HG03457 (cell line): ENCODE results near the gene C1QTNF8.

Experiments
- ATAC-seq: cut with Tn5 transposase; IDR thresholded peaks from one replicate; pipeline ENCODE4 v1.9.1; 2021; ENCODE audit warnings: moderate number of reproducible peaks; ENCODE audit not compliant: unreplicated experiment

Gene C1QTNF8

GRCh38 chr16:1127971-1128715, 32.1 kb upstream of the C1QTNF8 start:
- ATAC-seq: no peak

GRCh38 chr16:1127101-1127500, 31.1 kb upstream of the C1QTNF8 start:
- no peak for ATAC-seq

- no peak for ATAC-seq
Observed at GRCh38 chr16:1126586-1126985, 30.5 kb upstream of the C1QTNF8 start.

DNA sequence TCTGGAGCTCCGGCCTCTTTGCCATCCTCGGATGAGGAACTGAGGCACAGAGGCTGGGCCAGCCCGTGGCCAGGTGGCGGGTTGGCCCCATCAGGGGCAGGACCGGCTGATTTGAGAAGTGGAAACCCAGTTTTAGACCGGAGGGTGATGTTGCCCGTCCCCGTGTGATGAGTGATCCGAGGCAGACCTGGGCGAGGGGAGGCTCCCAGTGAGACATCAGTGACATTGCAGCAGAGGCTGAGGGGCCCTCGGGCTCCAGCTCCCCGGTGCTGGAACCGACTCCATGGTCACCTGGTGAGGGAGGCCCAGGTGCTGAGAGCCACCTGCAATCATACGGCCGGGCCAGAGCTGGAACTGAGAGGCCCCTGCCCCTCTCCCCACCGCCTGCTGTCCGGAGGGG, 30.0 kb upstream of the C1QTNF8 start:
- ATAC-seq: no peak

GRCh38 chr16:1125471-1125870, 29.4 kb upstream of the C1QTNF8 start:
- no peak for ATAC-seq

DNA sequence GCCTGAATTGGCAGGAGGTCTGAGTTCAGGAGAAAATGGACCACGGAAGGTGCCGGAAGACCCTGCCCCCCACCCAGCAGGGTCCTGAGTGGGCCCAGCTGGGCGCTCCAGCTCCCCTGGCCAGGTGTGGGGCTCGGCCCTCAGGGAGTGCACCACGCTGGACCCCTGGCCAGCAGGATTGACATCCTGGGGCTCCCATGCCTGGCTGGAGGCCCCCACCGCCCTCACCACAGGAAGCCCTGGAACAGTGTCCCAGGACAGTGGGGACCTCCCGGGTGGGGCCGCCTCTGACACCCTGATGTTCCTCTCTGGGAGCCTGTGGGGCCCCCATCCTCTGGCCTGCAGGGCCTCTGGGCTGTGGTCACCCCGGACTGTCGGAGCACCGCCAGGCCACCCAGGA, 28.8 kb upstream of the C1QTNF8 start:
- ATAC-seq: no peak

- no peak for ATAC-seq
Observed at GRCh38 chr16:1124291-1124690, 28.2 kb upstream of the C1QTNF8 start.

DNA sequence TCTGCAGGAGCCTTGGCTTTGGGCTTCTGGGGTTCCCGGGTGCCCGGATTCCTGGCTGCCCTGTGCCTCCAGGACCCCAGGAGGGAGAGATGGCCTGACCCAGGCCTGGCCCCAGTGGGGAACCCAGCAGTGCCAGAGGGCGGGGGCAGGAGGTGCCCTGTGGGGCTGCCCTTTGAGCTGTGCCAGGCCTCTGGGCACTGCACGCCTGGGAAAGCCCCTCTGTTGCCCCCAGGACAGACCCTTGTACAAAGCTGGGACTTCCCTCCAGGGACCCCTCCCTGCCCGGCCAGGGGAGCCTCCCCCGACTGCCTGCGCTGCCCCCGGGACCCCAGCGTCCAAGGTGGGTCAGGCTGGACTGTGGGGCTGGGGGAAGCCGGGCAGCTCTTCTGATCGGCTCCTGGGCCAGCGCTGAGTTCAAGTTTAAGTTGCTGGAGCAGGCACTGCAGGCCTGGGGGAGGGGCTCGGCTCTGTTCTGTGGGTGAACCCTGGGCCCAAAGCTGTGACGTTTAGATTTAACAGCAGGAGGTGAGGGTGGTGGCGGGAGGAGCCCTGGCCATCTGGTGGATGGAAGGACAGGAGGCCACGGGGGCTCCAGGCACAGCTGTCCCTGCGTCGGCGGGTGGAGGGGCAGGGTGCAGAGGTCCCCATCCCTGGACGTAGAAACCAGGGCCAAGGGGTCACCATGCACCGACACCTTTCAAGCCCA, 27.6 kb upstream of the C1QTNF8 start:
- no peak for ATAC-seq

- ATAC-seq: no peak
Observed at GRCh38 chr16:1122398-1122765, 26.3 kb upstream of the C1QTNF8 start.

DNA sequence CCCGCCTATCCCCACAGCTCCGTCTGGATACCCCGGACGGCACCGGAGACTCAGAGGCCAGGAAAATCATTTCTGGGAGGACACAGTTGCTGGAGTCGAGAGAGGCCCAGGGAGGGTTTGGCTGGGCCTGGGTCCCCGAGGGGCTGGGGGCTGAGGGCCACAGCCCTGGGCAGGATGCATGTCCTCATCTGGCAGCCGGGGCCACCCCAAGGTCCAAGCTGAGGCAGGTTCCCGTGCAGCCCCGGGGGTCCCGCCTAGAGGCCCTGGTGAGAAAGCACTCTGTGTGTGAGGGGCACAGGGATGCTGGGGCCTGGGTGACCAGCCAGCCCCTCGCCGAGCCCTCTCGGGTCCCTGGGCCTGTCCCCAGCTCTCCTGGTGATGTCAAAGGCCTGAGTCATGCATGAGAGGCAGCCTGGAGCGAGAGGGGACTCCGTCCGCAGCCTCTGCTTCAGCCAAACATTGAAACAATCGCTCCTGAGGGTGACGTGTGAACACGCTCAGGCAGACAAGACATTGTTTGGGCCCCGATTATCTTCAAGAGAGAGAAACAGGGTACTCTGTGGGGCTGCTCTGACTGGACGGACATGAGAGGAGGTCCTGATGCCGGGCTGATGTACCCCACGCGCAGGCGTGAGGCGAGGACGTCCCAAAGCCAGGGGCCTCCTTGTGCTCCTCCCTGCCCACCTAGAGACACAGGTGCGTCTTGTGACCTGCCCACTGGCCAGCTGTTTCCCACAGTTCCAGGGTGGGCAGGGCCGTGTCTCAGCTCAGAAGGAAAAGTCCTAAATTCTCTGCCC, 25.8 kb upstream of the C1QTNF8 start:
- ATAC-seq: no peak

- no peak for ATAC-seq
Observed at GRCh38 chr16:1121009-1121408, 25.0 kb upstream of the C1QTNF8 start.

DNA sequence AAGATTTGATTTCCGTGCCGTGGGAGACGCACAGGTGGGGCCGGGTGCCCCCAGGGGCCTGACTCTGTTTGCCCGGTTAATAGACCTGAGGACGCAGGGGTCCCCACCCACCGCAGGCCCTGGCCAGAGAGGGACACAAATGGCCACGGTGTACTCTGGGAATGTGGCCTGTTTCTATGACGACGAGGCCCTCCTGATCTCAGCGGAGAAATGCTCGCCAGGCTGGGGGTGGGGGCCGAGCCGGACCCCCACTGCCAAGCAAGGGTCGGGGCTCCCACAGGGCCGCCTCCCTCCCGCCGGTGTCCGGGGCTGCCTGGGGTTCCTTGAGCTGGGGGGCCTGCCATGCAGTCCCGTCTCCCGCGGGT, 24.5 kb upstream of the C1QTNF8 start:
- ATAC-seq: no peak

- no peak for ATAC-seq
Observed at GRCh38 chr16:1119766-1120576, 23.9 kb upstream of the C1QTNF8 start.

DNA sequence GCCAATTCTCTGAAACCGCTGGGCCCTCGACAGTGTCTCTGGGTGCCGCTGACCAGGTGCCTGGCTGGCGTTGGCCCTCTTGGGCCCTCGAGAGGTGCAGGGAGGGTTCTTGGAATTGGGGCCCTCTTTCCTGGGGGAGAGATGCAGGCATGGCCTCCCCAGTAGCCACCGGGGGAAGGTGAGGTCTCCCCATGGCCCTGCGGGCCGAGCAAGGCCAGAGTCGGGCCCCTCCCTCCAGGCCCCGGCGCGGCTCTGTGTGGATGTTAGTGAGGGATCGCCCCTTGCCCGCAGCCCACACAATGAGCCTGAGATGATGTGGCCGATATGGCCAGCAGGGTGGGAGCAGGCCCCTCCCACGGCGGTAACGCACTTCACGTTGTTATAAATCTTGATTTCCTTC, 23.1 kb upstream of the C1QTNF8 start:
- ATAC-seq: no peak

GRCh38 chr16:1117926-1118325, 21.9 kb upstream of the C1QTNF8 start:
- no peak for ATAC-seq

GRCh38 chr16:1117176-1117900, 21.3 kb upstream of the C1QTNF8 start:
- ATAC-seq: no peak

DNA sequence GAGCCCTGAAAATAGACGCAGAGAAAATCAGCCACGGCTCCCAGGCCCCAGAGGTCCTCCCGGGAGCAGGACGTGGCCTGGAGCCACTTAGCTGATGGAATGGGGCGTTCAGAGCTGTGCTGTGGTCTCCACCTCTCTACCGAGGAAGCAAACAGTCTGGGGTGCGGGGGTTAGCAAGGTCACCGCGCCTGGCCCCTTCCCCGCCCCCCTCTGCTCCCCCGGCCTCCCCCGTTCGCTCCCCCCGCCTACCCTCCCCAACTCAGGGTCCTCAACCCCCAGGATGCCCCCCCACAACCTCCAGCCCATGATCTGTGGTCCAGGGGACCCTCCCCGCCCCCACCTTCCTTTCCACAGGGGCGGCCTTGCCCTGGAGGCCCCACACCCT, 20.6 kb upstream of the C1QTNF8 start:
- no peak for ATAC-seq

DNA sequence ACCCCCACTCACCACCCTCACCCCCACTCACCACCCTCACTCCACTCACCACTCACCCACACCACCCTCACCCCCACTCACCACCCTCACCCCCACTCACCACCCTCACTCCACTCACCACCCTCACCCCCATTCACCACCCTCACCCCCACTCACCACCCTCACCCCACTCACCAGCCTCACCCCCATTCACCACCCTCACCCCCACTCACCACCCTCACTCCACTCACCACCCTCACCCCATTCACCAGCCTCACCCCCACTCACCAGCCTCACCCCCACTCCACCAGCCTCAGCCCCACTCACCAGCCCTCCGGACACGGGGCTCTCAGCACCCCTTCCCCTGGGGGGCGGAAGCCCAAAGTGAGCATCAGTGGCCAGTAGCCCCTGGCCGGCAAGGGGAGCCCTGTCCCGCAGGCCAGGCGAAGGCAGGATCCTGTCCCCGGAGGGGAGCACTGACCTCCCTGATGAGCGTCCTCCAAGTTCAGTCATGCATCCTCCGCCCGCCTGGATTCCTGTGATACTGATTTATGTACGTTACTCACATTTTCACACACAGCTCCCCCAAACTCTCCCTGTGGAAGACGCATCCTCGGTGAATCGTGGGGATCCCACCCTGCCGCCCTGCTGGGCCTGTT, 18.0 kb upstream of the C1QTNF8 start:
- no peak for ATAC-seq

DNA sequence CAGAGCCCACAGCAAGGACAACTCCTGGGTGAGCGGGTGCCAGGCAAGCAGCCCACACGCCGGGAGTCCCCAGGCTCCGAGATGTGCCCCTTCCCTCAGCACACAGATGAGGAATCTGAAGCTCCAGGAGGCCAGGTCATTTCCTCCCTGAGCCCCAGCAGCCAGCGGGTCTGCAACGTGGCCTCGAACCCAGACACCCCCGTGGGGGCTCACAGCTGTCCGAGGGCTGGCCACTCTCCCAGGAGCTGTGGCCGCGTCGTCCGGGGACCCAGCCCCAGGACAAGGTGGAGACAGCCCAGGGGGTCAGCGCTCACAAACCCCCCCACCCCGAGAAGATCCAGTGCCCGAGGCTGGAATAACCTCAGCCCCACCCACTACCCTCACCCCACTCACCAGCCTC, 17.4 kb upstream of the C1QTNF8 start:
- no peak for ATAC-seq
